ENCODE results near the gene EHMT1. TPM values are rescaled to one million over a fixed set of nuclear protein-coding genes. Genes with fewer than 3 reads are reported as not detected.

EHMT1 gene
- polyA plus RNA-seq, 2 of the 4 experiments (the other 2 are of a cell fraction): 41.3 to 48.0 TPM

DNA sequence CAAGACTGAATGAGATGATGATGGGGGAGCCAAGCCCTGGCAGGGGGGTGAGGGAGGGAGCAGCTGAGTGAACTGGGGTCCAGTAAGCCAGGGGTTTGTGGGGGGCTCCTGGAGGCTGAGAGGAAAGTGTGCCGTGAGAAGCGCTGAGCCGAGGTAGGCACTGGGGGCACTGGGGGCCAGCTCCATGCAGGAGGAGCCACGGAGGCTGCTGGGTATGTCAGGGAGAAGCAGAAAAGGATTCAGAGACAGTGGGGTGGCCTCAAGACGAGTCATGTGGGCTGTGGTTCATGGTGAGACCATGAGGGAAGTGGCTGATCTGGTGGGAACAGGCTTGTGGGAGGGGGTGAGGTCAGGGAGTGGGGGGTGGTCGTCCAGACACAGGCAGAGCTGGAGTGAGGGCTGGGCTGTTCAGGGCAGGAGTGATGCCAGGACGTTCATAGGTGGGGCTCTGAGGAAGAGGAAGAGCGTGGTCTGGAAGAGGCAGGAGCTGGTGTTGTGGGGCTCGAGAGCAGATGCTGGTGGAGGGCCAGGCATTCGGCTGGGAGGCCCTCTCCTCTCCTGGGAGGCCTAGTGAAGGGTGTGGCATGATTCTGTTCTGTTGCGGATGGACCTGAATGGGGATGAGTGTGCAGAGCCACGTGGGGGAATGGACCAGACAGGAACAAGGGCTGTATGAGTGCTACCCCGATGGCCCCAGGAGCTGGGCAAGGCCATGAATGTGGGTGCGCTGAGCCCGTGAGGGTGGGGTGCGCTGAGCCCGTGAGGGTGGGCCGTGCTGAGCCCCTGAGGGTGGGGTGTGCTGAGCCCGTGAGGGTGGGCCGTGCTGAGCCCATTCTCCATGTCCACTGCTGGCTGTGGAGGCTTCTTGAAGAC lies 166.1 kb downstream of the EHMT1 start:
- Histone ChIP-seq H3K4me1 (no peaks in the 10 kb centered on the region), H3K4me3 (no peak overlapping the region), H3K9me3 (no peaks in the 10 kb centered on the region), H3K27ac (no peak overlapping the region), H3K4me2 (no peak overlapping the region)
- ATAC-seq: no peak
- no peak for DNase-seq (ENCODE audit: low read depth in 1 of 2, low spot score in 1 of 2)
- 78% methylated on average over 18 of the region's 20 CpGs for whole genome bisulfite sequencing (ENCODE audit: missing lambda C conversion rate)
- TF ChIP-seq NR3C1 (IDR thresholded peaks at IDR 0.05): no peak
- TF ChIP-seq RFX5 (IDR thresholded peaks at IDR 0.05): no peak
- TF ChIP-seq, protein P1, sequence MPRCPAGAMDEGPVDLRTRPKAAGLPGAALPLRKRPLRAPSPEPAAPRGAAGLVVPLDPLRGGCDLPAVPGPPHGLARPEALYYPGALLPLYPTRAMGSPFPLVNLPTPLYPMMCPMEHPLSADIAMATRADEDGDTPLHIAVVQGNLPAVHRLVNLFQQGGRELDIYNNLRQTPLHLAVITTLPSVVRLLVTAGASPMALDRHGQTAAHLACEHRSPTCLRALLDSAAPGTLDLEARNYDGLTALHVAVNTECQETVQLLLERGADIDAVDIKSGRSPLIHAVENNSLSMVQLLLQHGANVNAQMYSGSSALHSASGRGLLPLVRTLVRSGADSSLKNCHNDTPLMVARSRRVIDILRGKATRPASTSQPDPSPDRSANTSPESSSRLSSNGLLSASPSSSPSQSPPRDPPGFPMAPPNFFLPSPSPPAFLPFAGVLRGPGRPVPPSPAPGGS (IDR thresholded peaks at IDR 0.05): no peak
- TF ChIP-seq HDAC2 (IDR thresholded peaks at IDR 0.05): no peak
- TF ChIP-seq ZC3H11A (IDR thresholded peaks at IDR 0.05): no peak
- TF ChIP-seq TP53 (CRISPR knock-in tag; IDR thresholded peaks at IDR 0.05): no peak
- TF ChIP-seq HOXB5 (CRISPR knock-in tag; IDR thresholded peaks at IDR 0.05): no peak
- TF ChIP-seq CHD2 (IDR thresholded peaks at IDR 0.05; ENCODE audit: low read length, partially characterized antibody): no peak
- CTCF ChIA-PET: no interaction called here
- no peak for FAIRE-seq
- POLR2A ChIA-PET: interaction anchor here (0.5 kb wide), 1 partner anchor 156 kb away, joined by 4 read pairs; no protein-coding TSS in a partner anchor

DNA sequence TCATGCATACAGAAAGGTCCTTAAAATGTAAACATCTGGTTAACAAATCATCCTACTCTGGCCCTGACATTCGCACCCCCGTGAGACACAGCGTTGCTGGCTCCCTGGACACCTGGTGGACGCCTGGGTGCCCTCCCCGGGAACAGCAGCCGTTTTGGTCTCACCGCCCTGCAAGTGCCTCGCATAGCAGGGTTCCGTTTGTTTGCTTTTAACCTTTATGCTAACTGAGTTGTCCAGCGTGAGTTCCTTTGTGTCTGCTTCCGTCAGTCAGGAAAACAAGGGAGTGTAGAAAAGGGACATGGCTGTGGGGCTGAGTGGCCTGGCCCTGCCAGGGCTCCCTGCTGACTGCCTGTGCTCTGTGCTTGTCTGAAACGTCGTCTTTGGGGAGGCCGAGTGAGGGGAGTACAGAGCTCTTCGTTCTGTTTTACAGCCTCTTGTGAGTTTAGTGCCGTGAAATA lies 166.9 kb downstream of the EHMT1 start:
- FAIRE-seq: no peak
- H3K27ac ChIP-seq: no peak overlapping the region

DNA sequence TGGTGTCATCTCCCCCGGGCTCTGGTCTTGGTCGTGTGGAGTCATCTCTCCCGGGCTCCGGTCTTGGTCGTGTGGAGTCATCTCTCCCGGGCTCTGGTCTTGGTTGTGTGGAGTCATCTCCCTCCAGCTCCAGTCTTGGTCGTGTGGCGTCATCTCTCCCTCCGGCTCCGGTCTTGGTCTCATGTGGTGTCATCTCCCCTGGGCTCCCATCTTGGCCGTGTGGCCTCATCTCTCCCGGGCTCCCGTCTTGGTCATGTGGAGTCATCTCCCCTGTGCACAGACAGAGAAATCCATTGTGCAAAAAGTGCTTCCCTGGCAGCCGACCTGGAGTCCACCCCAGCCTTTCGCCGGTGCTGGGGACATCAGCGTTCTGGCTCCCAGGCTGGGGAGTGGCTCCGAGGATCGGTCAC lies 167.7 kb downstream of the EHMT1 start:
- Histone ChIP-seq H3K9me3 (no peaks in the 10 kb centered on the region), H3K4me3 (no peak overlapping the region), H3K4me2 (no peak overlapping the region), H3K27ac (no peak overlapping the region), H3K4me1 (no peaks in the 10 kb centered on the region)
- DNase-seq (ENCODE audit: low read depth in 1 of 2, low spot score in 1 of 2) (no peak), ATAC-seq (no peak), FAIRE-seq (no peak)
- CTCF ChIA-PET: no interaction called here
- TF ChIP-seq, protein P2, sequence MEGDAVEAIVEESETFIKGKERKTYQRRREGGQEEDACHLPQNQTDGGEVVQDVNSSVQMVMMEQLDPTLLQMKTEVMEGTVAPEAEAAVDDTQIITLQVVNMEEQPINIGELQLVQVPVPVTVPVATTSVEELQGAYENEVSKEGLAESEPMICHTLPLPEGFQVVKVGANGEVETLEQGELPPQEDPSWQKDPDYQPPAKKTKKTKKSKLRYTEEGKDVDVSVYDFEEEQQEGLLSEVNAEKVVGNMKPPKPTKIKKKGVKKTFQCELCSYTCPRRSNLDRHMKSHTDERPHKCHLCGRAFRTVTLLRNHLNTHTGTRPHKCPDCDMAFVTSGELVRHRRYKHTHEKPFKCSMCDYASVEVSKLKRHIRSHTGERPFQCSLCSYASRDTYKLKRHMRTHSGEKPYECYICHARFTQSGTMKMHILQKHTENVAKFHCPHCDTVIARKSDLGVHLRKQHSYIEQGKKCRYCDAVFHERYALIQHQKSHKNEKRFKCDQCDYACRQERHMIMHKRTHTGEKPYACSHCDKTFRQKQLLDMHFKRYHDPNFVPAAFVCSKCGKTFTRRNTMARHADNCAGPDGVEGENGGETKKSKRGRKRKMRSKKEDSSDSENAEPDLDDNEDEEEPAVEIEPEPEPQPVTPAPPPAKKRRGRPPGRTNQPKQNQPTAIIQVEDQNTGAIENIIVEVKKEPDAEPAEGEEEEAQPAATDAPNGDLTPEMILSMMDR (IDR thresholded peaks at IDR 0.05): no peak
- TF ChIP-seq ESRRA (IDR thresholded peaks at IDR 0.05; ENCODE audit: borderline replicate concordance, low read length) (no peak), MAZ (IDR thresholded peaks at IDR 0.05; ENCODE audit: borderline replicate concordance, low read depth, low read length) (no peak), NFE2L2 (conservative IDR thresholded peaks at IDR 0.05; ENCODE audit: low read length) (no peak), CHD2 (IDR thresholded peaks at IDR 0.05; ENCODE audit: low read length, partially characterized antibody) (no peak)
- POLR2A ChIA-PET: no interaction called here
- 92% methylated on average over 16 of the region's 19 CpGs for WGBS (ENCODE audit: missing lambda C conversion rate)

More for the DNA sequence above, 166.9 kb downstream of the EHMT1 start:
- WGBS (ENCODE audit: missing lambda C conversion rate): 72% methylated on average over 16 of the region's 16 CpGs
- Histone ChIP-seq H3K4me2 (no peak overlapping the region), H3K9me3 (no peaks in the 10 kb centered on the region), H3K4me3 (no peak overlapping the region), H3K4me1 (no peaks in the 10 kb centered on the region)
- CTCF ChIA-PET: no interaction called here
- TF ChIP-seq, protein P3, sequence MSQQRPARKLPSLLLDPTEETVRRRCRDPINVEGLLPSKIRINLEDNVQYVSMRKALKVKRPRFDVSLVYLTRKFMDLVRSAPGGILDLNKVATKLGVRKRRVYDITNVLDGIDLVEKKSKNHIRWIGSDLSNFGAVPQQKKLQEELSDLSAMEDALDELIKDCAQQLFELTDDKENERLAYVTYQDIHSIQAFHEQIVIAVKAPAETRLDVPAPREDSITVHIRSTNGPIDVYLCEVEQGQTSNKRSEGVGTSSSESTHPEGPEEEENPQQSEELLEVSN (IDR thresholded peaks at IDR 0.05; ENCODE audit: borderline replicate concordance, low read depth): no peak
- no peak for TF ChIP-seq RAD21 (conservative IDR thresholded peaks at IDR 0.05 in 1 of 2, IDR thresholded peaks at IDR 0.05 in 1 of 2)
- ATAC-seq (no peak), DNase-seq (ENCODE audit: low read depth in 1 of 2, low spot score in 1 of 2) (no peak)
- POLR2A ChIA-PET: interaction anchor here (0.5 kb wide), 1 partner anchor 157 kb away, joined by 4 read pairs; no protein-coding TSS in a partner anchor

DNA sequence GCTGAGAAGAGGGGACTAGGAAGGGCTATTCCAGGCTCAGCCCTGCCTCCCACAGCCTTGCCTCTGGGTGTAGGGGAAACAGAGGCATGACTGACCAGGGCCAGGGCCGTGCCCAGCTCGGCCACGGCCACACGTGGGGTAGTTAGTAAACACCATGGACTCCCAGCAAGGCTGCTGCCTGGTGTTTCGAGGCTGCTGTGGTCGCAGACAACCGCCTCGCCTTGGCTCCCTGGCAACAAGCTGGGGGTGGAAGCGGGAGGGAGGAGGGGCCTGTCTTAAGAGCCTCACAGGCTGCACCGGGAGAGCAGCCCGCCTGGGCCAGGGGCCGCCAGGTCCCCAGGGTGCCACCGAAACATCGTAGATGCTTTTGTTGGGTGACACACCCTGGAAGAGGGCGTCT lies 168.6 kb downstream of the EHMT1 start:
- FAIRE-seq (no peak), ATAC-seq (no peak), DNase-seq (ENCODE audit: low read depth in 1 of 2, low spot score in 1 of 2) (no peak)
- Histone ChIP-seq H3K4me2 (no peak overlapping the region), H3K27ac (no peak overlapping the region), H3K4me1 (no peaks in the 10 kb centered on the region), H3K4me3 (no peak overlapping the region), H3K9me3 (no peaks in the 10 kb centered on the region)
- ChIA-PET CTCF (interaction anchor here (0.6 kb wide), 1 partner anchor 37 kb away, joined by 3 read pairs; no protein-coding TSS in a partner anchor), POLR2A (no interaction called here)
- 93% methylated on average over 5 of the region's 15 CpGs for WGBS (ENCODE audit: missing lambda C conversion rate)
- TF ChIP-seq HOXA7 (CRISPR knock-in tag; IDR thresholded peaks at IDR 0.05) (no peak), NFE2L2 (conservative IDR thresholded peaks at IDR 0.05; ENCODE audit: low read length) (no peak), CBX2 (IDR thresholded peaks at IDR 0.05; ENCODE audit: borderline replicate concordance, low read depth) (no peak), CHD2 (IDR thresholded peaks at IDR 0.05; ENCODE audit: low read length, partially characterized antibody) (no peak), POLR2AphosphoS2 (conservative IDR thresholded peaks at IDR 0.05; ENCODE audit: low read length) (no peak), JUN (IDR thresholded peaks at IDR 0.05) (no peak), MAFK (IDR thresholded peaks at IDR 0.05; ENCODE audit: partially characterized antibody) (no peak), FOSB (CRISPR knock-in tag; IDR thresholded peaks at IDR 0.05) (no peak), TFCP2L1 (CRISPR knock-in tag; IDR thresholded peaks at IDR 0.05) (no peak), HOXB13 (CRISPR knock-in tag; IDR thresholded peaks at IDR 0.05; ENCODE audit: low read depth) (no peak), EP300 (IDR thresholded peaks at IDR 0.05) (no peak), ESRRA (IDR thresholded peaks at IDR 0.05; ENCODE audit: borderline replicate concordance, low read length) (no peak), PHF8 (IDR thresholded peaks at IDR 0.05; ENCODE audit: borderline replicate concordance, low read depth) (no peak), RFX5 (IDR thresholded peaks at IDR 0.05) (no peak), ZNF302 (CRISPR knock-in tag; IDR thresholded peaks at IDR 0.05) (no peak), KDM1A (IDR thresholded peaks at IDR 0.05; ENCODE audit: low read depth) (no peak)

Measured in A549 (cell line).